ENCODE results near the gene RER1.

GRCh38 chr1:2400576-2400909, 8.9 kb downstream of the RER1 start:
- TF ChIP-seq POLR2A (IDR thresholded peaks at IDR 0.05) (no peak), CTCF (IDR thresholded peaks at IDR 0.05) (no peak)

Data from heart left ventricle (tissue), 13 donors.